HepG2 (cell line): ENCODE measurements around the gene ABI3. TPM values are rescaled to one million over a fixed set of nuclear protein-coding genes. Genes with fewer than 3 reads are reported as not detected.

Experiments
- ATAC-seq: fragments of 200-7000 bp; cut with Tn5 transposase; 3 replicates; pipeline ENCODE4 v1.9.1; 2020; ENCODE audit warnings: mild to moderate bottlenecking, moderate library complexity
- BruUV-seq: library from RNA; stranded (reverse); fragments of 400-500 nt; replicated peaks from 2 replicates; lab custom pipeline; 2021; lab: Mats Ljungman, UMichigan
- CTCF ChIA-PET: fragments of 300-600 bp; formaldehyde crosslinking; extraction: SDS; loops from one replicate; lab custom pipeline; 2021; ENCODE audit warnings: low total read pairs, inconsistent platforms, low intra/inter-chr PET ratio; lab: Yijun Ruan, JAX
- POLR2A ChIA-PET: fragments of 350-600 bp; sonication (Branson Sonifier 250); formaldehyde crosslinking; loops from one replicate; lab custom pipeline; 2020; ENCODE audit warnings: antibody characterized with exemption, inconsistent platforms; lab: Yijun Ruan, JAX
- DNase-seq: peaks from one replicate; pipeline ENCODE4 v3.0.0-alpha.2; 2015; ENCODE audit warnings: low spot score
- FAIRE-seq: peaks from 3 replicates; lab custom pipeline; 2011; peaks lifted over from hg19 to GRCh38; lab: Jason Lieb, UNC
- H2AFZ ChIP-seq: one replicate; pipeline ENCODE4 v1.6.1; 2011; ENCODE audit warnings: low read length, inconsistent platforms
- H3K27ac ChIP-seq: fragments of 300-600 bp; 3 replicates; pipeline ENCODE4 v1.8.0; 2011; ENCODE audit warnings: mixed run types, mild to moderate bottlenecking, mixed read lengths, low read length, inconsistent platforms; ENCODE audit not compliant: insufficient read depth; ENCODE audit errors: extremely low read length
- H3K27me3 ChIP-seq, 2 experiments: fragments of 200-600 bp in 1 of 2; 2 replicates in 1 of 2; 3 replicates in 1 of 2; pipeline versions ENCODE4 v1.6.0 to v1.8.0; 2011; ENCODE audit warnings: low read length in 2 of 2, mild to moderate bottlenecking in 2 of 2, moderate library complexity in 2 of 2, inconsistent platforms in 1 of 2; ENCODE audit not compliant: insufficient read depth in 2 of 2, control insufficient read depth in 1 of 2
- H3K36me3 ChIP-seq, 2 experiments: fragments of 200-600 bp in 1 of 2; replicated peaks in 1 of 2; 2 replicates in 1 of 2; 3 replicates in 1 of 2; pipeline versions ENCODE4 v1.5.1 to v1.8.0; 2011; ENCODE audit warnings: low read length in 2 of 2, inconsistent platforms in 1 of 2; ENCODE audit not compliant: insufficient read depth in 2 of 2, control insufficient read depth in 1 of 2
- H3K4me1 ChIP-seq: 2 replicates; pipeline ENCODE4 v1.5.1; 2012; ENCODE audit warnings: low read length, inconsistent platforms; ENCODE audit not compliant: insufficient read depth
- H3K4me2 ChIP-seq: 2 replicates; pipeline ENCODE4 v1.6.0; 2011; ENCODE audit warnings: low read depth, low read length, inconsistent platforms
- H3K4me3 ChIP-seq, 3 experiments: fragments of 200-600 bp in 1 of 3; sonication (generic), shearing (Covaris generic) in 1 of 3; replicated peaks in 1 of 3; 2 replicates each; pipeline ENCODE4 v1.5.1; 2011 to 2016; ENCODE audit warnings: low read length in 3 of 3, inconsistent platforms in 2 of 3, low read depth in 2 of 3, mild to moderate bottlenecking in 2 of 3, control low read depth in 1 of 3, mixed read lengths in 1 of 3; ENCODE audit not compliant: insufficient read depth in 1 of 3
- H3K79me2 ChIP-seq: one replicate; pipeline ENCODE4 v1.6.1; 2011; ENCODE audit warnings: low read length, inconsistent platforms; ENCODE audit not compliant: insufficient read depth
- H3K9ac ChIP-seq: 2 replicates; pipeline ENCODE4 v1.6.0; 2011; ENCODE audit warnings: mild to moderate bottlenecking, low read depth, low read length, inconsistent platforms; ENCODE audit not compliant: insufficient read depth
- H3K9me3 ChIP-seq: 2 replicates; pipeline ENCODE4 v1.5.1; 2012; ENCODE audit warnings: mild to moderate bottlenecking, low read length
- H4K20me1 ChIP-seq: 2 replicates; pipeline ENCODE4 v1.6.0; 2011; ENCODE audit warnings: inconsistent platforms, mild to moderate bottlenecking, low read length, moderate library complexity; ENCODE audit not compliant: insufficient read depth
- ARNTL ChIP-seq: sonication (generic); formaldehyde crosslinking; IDR thresholded peaks from 2 replicates; pipeline ENCODE4 v1.4.0; 2020; ENCODE audit warnings: mild to moderate bottlenecking, missing genetic modification reagents
- CTCF ChIP-seq: sonication (generic); formaldehyde crosslinking; IDR thresholded peaks from 2 replicates; pipeline ENCODE4 v1.5.0; 2020; ENCODE audit warnings: mild to moderate bottlenecking, missing genetic modification reagents, moderate library complexity
- GMEB1 ChIP-seq: sonication (generic); formaldehyde crosslinking; IDR thresholded peaks from 2 replicates; pipeline ENCODE4 v1.5.1; 2020; ENCODE audit warnings: missing genetic modification reagents, mild to moderate bottlenecking, borderline replicate concordance
- GTF2F1 ChIP-seq: fragments of 150-350 bp; IDR thresholded peaks from 2 replicates; pipeline ENCODE4 v1.6.1; 2014; ENCODE audit warnings: low read length
- MAX ChIP-seq: IDR thresholded peaks from 2 replicates; pipeline ENCODE4 v1.6.1; 2012; ENCODE audit warnings: inconsistent platforms
- MEF2D ChIP-seq: sonication (generic); formaldehyde crosslinking; IDR thresholded peaks from 2 replicates; pipeline ENCODE4 v1.5.1; 2020; ENCODE audit warnings: mild to moderate bottlenecking, missing genetic modification reagents
- POLR2G ChIP-seq: fragments of 200-400 bp; formaldehyde crosslinking; IDR thresholded peaks from 2 replicates; pipeline ENCODE4 v1.6.1; 2018; ENCODE audit warnings: mild to moderate bottlenecking, low read depth, low read length, moderate library complexity
- RERE ChIP-seq: IDR thresholded peaks from 2 replicates; pipeline ENCODE4 v1.6.1; 2016; ENCODE audit warnings: low read depth, missing genetic modification reagents, missing compliant biosample characterization
- STAG1 ChIP-seq: sonication (generic); formaldehyde crosslinking; IDR thresholded peaks from 2 replicates; pipeline ENCODE4 v1.4.0; 2020; ENCODE audit warnings: missing genetic modification reagents
- ZSCAN30 ChIP-seq: sonication (generic); formaldehyde crosslinking; IDR thresholded peaks from 2 replicates; pipeline ENCODE4 v1.5.0; 2020; ENCODE audit warnings: mild to moderate bottlenecking, missing genetic modification reagents
- WGBS: methylation state at CpG from one replicate; pipeline ENCODE4 v1.1.6; 2017; ENCODE audit warnings: low lambda C conversion rate; 5-methylcytosine and 5-hydroxymethylcytosine counted together
- in situ Hi-C: cut with HindIII; loops from 2 replicates; pipeline ENCODE4 v1.10.0; 2017; ENCODE audit warnings: low pct_unique_long_range_greater_than_20kb; ENCODE audit not compliant: extremely low pct_ligation_motif_present
- intact Hi-C: fragments of 100-400 bp; cut with micrococcal nuclease; formaldehyde crosslinking; loops from one replicate; pipeline ENCODE4 v1.10.0; 2022; ENCODE audit not compliant: unreplicated experiment
- polyA plus RNA-seq, 8 experiments: library from polyadenylated mRNA; depleted of rRNA in 3 of 8; stranded (reverse) in 7 of 8; unstranded in 1 of 8; fragments of >200 nt; fragmentation: Illumina TruSeq in 4 of 8; extraction: Trizol in 4 of 8; gene quantifications; 2 replicates each; pipeline versions ENCODE4 v1.2.1 to v1.2.3, GENCODE V29; 2011 to 2016; ENCODE audit warnings: low read depth in 4 of 8, missing spikeins in 1 of 8, mixed read lengths in 1 of 8; ENCODE audit not compliant: insufficient read depth in 1 of 8
- total RNA-seq, 5 experiments: library from RNA; depleted of rRNA; stranded (reverse); fragments of >200 nt; fragmentation: Illumina TruSeq; extraction: Trizol; gene quantifications; 2 replicates each; pipeline ENCODE4 v1.2.3, GENCODE V29; 2016; ENCODE audit warnings: low read depth in 1 of 5
- TF ChIP-seq, protein P1 (sequence below): sonication (generic); formaldehyde crosslinking; IDR thresholded peaks from 2 replicates; pipeline ENCODE4 v1.4.0; 2020; ENCODE audit warnings: mild to moderate bottlenecking, missing genetic modification reagents

The ABI3 gene
- total and polyA plus RNA-seq, 2 of the 13 experiments (the other 11 are each of a cell fraction or from before 2014, with no cell fraction given), result not detected

GRCh38 chr17:49218941-49219913 lies 8.7 kb downstream of the ABI3 start:
- intact Hi-C loops (no loop called here), in situ Hi-C loops (no loop called here)
- Histone ChIP-seq H3K4me2 (no peak overlapping the region), H3K79me2 (no peaks in the 10 kb centered on the region), H4K20me1 (no peaks in the 10 kb centered on the region), H3K27ac (no peak overlapping the region), H2AFZ (no peak overlapping the region), H3K9ac (no peak overlapping the region), H3K9me3 (no peaks in the 10 kb centered on the region), H3K36me3 (no peaks in the 10 kb centered on the region), H3K27me3 (peaks cover 9 to 71% of the 10 kb centered on the region in 2 experiments; a peak in 4 of 5 replicates), H3K4me1 (peaks cover 13% of the 10 kb centered on the region), H3K4me3 (no peak overlapping the region; a peak in 1 of 6 replicates)
- POLR2A ChIA-PET, result no interaction called here
- CTCF ChIA-PET, result no interaction called here
- 31% methylated on average over 34 of the region's 37 CpGs for WGBS
- DNase-seq (no peak), ATAC-seq (peak; percentile 23), FAIRE-seq (no peak)
- BruUV-seq, result no TSS peak
- TF ChIP-seq ZSCAN30 (CRISPR knock-in tag) (no peak), GTF2F1 (no peak), POLR2G (no peak), CTCF (peak; percentile 65), RERE (CRISPR knock-in tag) (no peak), ARNTL (CRISPR knock-in tag) (no peak), GMEB1 (CRISPR knock-in tag) (no peak), MAX (0 out of 2 replicates have a peak, but pooled peaks have one; percentile 29), MEF2D (CRISPR knock-in tag) (no peak), STAG1 (peak; percentile 25; the same call in 1 of the 2 replicates)
- TF ChIP-seq, protein P1, sequence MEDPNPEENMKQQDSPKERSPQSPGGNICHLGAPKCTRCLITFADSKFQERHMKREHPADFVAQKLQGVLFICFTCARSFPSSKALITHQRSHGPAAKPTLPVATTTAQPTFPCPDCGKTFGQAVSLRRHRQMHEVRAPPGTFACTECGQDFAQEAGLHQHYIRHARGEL, result peak; percentile 43; the same call in 1 of the 2 replicates
